Measurements from ENCODE around the gene OPTN.
A peak's percentile ranks its signal among the peaks of the same experiment; 100 is the strongest.
"Not testable (repeated sequence)": the region's sequence is repeated elsewhere in the genome, so short reads cannot be mapped to it uniquely, and the experiment has no call there.

OPTN gene

DNA sequence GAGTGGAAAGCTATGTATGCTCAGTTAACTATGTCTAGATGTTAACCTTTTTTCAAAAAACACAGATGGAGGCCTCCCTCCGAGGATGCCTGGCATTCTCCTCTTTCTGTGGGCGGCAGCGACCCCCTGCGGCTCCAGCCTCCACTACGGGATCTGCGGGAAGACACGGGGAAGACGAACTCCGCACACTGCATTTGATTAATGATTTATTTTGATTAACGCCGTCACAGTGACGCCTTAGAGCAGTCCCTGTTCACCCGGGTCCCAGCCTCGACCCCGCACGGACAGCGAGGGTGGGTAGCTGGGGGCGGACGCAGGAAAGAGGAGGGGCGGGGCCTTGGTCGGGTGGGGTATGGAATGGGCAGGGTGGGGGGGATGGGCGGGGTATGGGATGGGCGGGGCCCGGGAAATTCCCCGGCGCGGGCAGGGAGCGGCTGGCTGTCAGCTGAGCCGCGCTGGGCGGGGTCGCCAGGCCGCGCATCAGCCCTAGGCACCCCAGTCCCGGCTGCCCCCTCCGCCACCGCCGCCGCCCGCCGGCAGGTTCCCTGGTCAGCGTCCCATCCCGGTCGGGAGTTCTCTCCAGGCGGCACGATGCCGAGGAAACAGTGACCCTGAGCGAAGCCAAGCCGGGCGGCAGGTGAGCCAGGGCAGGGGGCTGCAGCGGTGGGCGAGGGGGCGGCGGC lies at the start of gene OPTN:
Gene OPTN (plus strand): TSS at position 498 of the 683 bp plus-strand sequence. CDS start 8,960 bp downstream, outside the sequence.
- peak; percentile 40 for DNase-seq

DNA sequence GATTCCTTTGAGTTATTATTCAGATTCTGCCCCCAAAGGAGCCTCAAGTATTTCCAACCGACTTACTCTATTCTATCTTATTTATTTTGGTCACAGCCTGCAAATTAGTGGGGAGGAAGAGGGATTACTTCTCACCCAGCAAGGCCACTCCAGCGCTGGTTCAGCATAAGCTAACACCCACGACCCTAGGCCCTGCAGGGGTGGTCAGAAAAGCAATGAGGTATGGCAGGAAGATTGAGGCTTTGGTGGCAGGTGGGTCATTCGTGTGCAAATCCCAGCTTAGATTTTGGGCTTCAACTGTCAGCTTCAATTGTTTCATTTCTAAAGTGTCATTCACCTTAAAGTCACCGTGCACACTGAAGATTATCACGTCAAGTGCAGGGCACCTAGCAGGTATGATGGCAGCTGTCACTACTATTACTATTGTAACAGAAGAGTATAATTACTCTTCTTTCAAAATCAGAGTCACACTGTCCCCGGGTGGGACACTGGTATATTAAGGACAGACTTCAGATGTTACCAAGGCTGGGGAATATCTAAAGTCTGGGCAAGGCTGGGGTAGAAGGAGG lies 48.8 kb upstream of the OPTN start:
- no peak for DNase-seq

DNA sequence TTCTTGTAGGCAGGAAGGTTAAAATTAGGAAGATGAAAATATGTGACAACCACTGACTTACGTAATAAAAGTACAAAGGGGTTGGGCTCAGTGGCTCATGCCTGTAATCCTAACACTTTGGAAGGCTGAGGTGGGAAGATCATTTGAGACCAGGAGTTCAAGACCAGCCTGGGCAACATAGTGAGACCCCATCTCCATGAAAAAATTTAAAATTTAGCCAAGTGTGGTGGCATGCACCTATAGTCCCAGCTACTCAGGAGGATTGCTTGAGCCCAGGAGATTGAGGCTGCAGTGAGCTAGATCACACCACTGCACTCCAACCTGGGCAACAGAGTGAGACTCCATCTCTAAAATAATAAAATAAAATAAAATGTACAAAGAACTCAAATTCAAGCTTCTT lies 46.8 kb upstream of the OPTN start:
- not testable (repeated sequence) for DNase-seq

DNA sequence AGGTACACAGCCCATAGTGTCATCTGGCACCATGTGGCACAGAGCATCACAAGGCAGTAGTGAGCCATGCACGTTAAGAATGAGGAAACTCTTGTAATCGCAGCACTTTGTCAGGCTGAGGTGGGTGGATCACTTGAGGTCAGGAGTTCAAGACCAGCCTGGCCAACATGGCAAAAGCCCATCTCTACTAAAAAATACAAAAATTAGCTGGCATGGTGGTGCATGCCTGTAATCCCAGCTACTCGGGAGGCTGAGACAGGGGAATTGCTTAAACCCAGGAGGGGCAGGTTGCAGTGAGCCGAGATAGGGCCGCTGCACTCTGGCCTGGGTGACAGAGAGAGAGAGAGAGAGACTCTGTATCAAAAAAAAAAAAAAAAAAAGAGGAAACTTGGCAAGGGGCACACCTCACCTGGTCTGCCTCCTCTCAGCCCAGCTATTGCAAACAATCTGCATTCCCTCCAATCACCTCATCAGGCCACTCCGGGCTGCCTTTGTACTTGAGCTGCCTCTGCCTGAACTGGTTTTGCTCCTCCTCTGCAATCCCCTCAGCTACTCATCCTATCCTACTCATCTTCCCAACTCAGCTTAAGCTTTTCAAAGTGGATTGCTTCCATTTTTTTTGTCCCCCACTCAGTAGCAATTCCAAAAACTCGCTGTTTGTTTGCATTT lies 46.0 kb upstream of the OPTN start:
- DNase-seq: no peak

DNA sequence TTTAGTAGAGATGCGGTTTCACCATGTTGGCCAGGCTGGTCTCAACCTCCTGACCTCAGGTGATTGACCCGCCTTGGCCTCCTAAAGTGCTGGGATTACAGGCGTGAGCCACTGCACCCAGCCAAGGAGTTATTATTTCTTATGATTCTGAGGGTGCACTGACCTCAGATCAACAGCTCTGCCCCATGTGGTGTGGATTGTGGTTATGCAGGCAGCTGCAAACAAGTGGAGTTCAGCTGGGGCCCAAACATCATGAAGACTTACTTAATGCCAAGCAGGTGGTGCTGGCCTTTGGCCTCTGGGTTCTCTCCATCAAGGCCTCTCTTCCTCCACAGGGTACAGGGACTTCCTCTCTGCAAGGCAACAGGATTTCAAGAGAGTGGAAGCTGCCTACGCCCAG lies 45.1 kb upstream of the OPTN start:
- no peak for DNase-seq

DNA sequence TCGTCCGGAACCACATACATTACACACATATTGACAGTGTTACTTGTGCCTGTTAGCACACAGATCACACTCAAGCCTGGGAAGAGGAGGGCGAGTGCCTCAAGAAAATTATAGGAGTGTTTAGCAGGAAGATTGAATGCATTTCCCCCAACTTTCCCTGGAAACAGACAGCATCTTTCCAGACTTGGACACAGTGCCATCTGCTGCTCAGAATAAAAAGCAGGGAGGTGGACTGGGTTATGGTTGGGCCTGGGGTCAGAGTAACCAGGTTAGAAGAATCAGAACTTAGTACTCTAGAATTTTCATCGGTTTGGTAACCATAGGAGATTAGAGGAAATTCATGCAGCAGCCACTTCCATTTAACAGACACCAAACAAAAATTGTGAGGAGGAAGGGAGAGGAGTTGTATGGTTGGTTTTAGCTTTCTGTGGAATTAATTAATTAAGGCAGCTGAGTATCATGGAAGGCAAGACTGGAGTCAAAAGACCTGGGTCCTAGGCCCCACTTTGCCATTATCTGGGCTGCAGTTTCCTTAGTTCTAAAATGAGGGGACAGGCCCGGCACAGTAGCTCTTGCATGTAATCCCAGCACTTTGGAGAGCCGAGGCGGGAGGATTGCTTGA lies 43.4 kb upstream of the OPTN start:
- DNase-seq: no peak

DNA sequence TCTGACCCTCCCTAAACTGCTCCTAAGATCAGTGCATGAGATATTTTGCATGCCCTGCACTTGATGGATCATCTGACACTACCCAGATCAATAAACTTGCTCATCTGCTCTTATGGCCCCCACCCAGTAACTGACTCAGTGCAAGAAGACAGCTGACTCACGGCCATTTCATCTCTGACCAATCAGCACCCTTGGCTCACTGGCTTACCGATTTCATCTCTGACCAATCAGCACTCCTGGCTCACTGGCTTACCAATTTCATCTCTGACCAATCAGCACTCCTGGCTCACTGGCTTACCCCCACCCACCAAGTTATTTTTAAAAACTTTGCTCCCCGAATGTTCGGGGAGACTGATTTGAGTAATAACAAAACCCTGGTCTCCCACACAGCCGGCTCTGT lies 37.2 kb upstream of the OPTN start:
- no peak for DNase-seq

DNA sequence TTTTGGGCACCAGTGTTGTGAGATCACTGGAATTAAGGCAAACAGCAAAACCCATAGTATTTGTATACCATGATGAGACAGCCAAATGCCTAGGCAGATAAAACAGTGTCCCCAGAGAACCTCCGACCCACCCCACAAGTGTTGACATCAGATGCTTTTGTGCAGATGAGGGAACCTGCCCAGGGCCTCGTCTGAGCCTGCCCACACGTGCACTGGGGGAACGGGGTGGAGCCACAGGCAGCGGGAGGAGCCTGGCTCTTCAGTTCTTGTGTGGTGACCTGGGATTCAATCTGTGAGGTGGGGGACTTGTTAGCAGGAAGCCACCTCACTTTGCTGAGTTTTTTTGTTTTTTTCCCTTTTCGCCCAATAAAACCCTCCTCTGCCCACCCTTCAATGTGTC lies 33.4 kb upstream of the OPTN start:
- no peak for DNase-seq

DNA sequence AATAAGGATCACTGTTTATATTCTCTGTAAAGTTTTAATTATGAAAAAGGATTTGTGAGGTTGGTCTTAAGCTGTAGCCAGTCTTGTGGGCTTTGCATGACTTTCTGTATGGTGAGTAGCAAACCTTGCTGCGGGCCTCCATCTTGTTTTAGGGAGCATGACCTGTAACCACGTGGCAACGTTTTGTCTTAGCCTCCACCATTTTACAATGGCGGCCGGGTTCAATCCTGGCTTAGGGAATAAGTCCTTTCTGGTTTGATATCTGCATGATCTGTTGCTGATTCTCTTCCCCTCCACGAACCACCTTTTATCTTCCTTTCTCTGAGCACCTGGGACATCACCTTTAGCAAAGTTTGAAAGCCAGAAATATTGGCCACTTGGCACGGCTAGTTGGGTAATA lies 32.5 kb upstream of the OPTN start:
- no peak for DNase-seq

DNA sequence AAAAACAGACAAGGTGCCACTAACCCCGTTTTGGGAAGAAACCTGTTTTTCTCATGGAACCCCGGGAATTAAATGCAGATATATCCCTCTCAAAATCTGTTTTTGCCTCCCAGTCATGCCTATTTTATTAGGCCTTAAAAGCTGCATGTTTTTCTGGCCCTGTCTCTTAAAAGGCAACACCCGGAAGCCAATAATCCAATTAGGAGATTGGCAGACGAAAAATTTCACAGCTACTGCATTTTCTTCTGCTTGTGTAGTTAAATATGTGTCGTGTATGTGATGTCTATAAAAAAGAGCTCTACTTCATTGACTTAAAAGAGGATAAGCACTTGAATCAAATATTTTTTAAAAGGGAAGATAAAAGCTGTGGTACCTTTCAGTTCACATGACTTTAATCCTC lies 31.9 kb upstream of the OPTN start:
- DNase-seq: no peak

DNA sequence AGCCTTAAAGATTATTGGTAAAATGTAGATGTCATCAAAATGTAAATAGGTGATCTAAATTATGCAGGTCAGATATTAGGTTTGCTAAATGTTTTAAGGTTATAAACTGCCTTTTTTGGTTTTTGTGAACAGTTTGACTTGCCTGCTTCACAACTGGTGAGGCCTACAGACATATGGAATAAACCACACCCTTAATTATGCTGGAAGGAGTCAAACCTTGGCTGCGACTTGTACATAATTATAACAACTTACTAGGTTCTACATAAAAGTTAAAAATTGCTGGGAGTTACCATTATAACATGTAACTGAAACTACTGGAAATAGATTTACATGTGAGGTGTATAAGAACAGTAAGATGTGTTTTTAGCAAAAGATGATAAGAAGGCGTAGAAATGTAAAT lies 31.5 kb upstream of the OPTN start:
- DNase-seq: no peak

DNA sequence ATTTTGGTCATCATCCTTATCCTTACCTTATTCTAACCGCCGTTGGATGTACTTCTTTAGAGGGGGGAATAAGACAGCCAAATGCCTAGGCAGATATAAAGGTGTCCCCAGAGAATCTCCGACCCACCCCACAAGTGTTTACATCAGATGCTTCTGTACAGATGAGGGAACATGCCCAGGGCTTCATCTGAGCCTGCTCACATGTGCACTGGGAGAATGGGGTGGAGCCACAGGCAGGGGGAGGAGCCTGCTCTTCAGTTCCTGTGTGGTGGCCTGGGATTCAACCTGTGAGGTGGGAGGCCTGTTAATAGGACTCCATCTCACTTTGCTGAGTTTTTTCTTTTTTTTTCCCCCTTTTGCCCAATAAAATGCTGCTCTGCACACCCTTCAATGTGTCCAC lies 27.6 kb upstream of the OPTN start:
- DNase-seq: no peak

DNA sequence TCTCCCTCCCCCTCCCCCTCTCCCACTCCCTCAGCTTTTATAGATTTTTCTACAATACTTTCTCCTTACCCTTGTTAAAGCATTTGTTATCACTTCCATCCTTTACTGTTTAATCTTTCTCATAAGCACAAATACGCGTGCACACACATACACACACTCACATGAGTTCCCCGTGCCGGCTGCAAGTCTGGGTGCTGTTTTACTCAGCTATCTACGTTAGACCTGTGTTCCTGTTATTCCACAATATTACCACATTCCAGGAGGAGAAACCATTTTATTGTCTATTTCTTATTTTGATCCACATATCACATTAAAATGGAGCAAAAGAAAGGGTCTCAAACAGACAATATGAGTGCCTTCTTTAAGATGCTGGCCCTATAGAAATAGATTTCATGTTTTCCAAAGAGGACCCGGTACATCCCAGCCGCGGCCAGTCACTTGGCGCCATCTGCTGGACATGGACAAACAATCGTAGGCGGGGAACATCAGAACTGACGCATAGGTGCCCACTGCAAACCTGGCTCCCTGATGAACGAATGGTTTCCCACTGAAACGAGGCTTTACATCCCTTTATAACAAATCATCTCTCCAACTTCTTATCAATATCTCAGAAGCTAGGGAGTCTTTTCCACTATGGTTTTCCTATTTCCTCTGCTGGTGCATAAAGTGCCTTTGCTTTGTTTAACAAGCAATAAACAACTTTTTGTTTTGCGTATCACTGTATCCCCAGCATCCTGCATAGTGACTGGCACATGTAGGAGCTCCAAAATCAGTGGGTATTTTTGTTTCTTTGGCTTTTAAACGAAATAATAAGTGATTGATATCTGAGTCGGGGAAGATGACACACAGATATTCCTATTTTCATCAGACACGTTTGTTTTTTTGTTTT lies 25.2 kb upstream of the OPTN start:
- peak; percentile 48 for DNase-seq

DNA sequence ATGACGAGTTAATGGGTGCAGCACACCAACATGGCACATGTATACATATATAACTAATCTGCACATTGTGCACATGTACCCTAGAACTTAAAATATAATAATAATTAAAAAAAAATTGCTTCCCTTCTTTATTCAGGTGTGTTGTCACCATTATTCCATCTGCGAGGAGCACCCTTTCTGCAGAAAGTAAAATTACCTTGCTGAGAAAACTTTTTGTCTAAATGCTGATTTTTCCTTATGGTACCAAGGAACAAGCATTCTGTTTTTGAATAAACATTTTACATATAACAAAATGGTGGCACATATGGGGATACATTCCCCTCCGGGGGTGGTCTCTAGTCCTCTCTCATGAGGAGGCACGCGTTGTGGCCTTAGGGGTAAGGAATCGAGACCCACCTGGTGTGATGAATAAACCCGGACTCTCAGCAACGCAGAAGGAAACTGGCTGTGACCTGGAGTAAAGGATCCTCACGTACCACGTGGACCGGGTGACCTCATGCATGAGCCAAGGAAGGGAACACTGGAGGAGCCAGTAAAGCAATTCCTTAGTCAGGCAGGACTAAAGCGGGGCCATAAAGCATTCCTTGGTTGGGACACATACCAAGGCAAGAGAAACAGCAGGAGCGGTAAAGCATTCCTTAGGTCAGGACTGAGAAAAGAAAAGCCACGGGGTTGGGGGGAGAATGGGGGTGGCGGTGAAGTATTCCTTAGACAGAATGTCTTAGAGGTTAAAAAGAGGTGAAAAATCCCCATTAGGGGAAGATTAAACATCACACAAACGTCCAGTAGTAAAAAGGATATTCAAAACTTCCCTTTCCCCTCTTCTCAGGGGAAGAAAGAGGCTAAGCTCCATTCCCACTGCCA lies 20.8 kb upstream of the OPTN start:
- DNase-seq: no peak

DNA sequence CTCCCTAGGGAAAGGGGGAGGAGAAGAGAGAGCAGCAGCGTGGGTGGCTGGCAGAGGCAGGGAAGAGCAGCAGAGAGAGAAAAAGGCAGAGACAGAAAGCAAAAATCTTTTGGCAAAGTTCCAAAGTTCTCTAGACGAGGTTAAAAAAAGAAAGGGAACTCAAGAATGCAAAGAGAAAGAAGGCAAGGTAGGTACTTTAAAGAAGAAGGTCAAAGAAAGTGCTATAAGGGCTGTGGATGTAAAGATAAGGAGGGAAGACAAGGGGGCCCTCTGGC lies 20.2 kb upstream of the OPTN start:
- no peak for DNase-seq

DNA sequence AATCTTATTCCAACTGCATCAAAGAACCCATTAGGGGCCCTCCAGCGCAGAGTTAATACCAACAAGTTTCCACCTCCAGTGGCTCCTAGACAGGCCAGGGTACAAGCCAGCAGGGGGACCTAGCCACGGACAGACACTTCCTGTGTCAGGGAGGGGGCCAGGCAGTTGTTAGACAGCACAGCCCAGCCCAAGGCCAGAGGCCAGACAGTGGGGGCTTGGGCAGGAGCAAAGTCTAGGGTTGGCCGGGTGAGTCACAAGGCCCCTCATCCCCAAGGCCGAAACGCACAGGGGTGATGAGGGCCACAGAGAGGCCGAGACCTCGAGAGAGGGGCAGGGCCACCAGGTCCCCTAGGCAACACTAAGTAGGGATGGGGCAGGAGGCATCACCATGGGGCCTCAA lies 19.3 kb upstream of the OPTN start:
- DNase-seq: no peak

DNA sequence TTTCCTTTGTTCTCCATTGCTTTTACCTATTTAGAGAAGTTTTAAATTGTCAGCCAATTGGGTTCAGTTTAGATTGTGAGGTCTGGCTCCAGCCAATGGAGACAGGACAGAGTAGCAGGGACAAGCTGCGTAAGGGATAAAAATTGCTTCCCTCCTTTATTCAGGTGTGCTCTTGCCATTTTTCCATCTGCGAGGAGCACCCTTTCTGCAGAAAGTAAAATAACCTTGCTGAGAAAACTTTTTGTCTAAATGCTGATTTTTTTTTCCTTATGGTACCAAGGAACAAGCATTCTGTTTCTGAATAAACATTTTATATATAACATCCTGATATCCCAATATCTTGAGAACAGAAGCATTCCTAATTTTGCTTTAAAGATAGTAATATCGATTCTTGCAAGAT lies 16.3 kb upstream of the OPTN start:
- not testable (repeated sequence) for DNase-seq

DNA sequence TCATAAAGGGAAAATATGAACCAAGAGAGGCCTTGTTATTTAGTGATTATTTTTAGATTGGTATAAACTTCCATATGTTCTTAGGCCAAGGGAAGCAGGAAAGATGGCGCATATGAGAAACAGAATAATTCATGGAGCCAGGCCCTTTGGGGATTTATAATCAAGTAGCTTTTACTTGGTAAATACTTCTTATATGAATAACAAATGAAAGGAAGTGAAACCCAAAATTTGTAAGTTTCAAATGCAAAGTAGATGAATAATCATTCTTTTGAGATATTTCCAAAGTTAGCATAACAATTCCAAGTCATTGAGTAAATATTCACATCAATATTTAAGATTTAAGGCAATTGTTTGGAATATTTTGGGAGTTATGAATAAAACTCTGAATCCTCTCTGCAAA lies 13.9 kb upstream of the OPTN start:
- DNase-seq: no peak

DNA sequence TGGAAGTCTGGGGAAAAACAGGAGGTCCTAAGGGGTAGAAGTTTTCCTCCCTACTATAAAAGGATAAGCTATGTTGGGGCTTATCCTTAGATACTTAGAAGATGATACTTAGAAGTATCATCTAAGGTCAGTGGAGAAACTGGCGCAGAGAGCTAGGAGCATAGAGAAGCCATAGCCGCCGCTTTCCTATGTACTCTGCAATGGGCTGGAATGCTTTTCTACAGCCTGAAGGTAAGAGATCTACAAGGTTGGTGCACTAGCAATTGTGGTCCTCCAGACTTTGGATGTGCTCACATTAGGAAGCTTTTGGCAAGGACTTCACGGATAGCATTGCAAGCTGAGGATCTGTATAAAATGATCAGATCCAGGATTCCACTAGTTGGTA lies 12.4 kb upstream of the OPTN start:
- no peak for DNase-seq

DNA sequence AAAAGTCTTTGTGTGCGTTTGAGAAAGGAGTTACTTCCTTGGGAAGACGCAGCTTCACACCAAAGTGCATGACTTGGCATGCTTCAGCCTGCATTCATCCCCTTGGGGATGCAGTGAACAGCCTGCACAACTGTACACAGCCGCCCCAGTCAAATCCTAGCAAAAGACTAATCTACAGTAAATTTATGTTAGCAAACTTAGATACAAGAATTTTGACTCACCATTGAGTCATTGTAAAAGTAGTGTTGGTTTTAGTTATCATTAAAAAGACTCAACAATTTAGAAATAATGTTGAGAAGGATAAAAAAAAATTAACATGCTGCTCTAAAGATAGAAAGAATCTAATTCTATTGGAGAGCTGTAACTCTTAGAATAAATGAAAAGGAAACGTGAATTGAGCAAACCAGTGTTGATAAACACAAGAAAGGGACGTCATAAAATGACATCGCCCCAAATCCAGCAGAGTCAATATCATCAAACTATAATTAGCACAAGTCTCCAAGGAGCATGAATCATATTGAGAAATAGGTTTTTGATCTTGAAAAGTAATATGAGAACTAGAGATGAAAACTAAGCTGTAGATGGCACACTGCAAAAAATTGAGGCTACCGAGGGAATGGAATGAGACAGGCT lies 11.9 kb upstream of the OPTN start:
- DNase-seq: no peak

DNA sequence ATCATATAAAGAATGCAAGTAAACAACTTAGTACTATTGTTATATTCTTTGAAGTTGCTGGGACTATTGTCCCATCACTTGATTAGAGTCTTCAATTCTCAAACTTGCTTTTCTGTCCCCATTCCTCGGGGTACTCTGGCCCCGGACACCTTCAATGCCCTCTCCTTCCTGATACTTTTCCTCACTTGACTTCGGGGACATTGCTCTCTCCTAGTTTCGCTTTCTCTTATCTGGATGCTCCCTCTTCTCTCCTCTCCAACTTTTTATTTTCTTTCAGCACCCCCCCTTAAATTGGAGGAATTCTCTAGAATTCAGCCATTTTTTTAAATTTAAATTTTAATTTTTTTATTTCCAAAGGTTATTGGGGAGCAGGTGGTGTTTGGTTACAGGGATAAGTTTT lies 10.6 kb upstream of the OPTN start:
- no peak for DNase-seq

DNA sequence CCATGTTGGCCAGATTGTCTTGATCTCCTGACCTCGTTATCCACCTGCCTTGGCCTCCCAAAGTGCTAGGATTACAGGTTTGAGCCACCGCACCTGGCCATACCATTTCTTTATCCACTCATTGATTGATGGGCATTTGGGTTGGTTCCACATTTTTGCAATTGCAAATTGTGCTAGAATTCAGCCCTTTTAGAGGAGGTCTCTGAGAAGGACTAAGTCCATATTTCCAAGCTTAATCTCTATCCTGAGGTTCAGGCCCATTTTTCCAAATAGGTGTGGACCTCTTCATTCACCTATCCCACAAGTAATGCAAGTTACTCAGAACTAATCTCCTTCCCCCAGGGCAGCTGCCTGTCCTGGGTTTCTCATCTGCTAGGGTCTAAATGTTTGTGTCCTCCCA lies 9.7 kb upstream of the OPTN start:
- no peak for DNase-seq
